Measurements from ENCODE around the gene AUTS2. TPM values are rescaled to one million over a fixed set of nuclear protein-coding genes. Genes with fewer than 3 reads are reported as not detected.

Gene AUTS2
- total and polyA plus RNA-seq, 7 experiments from 2014 or later, result 0.40 to 31.7 (median 4.2) TPM

DNA sequence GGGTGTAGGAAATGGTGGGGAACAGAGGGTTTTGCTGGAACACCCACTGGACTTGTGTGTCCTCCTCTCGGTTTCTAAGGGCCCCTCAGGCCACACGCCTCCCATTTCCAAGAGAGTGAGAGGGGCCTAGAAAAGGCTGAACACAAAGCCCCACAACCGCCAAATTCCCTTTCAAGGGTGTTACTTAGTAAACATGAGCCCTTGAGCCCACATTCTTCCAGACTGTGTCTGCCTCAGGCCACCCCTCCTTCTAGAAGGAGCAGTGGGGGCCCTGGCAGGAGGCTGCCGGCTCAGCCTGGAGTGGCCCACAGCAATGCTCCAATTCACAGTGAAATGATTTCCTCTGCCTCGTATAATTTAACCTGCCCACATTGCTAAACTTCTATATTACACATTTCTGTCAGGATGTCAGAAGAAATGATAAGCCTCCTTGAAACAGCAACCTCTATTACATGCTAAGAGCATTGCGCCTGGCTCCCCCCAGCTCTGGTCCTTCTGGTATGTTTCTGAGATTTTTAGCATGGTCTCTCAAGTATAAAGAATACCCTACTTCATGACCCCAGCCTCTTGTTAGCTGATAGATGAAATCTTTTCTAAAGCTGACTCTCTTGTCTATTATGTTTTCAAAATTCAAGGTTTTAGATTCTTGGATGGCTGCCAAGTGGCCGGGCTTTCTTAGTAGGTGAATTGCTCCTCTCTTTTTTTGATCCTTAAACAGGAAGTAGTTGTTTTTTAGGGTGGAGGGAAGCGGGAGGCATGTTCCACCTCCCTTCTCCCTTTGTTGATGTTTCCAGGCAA, 859.8 kb downstream of the AUTS2 start:
- H3K27ac ChIP-seq (ENCODE audit: low read depth, low read length), result no peak overlapping the region
- no peaks in the 10 kb centered on the region for H3K27me3 ChIP-seq (ENCODE audit: control insufficient read depth in 2 of 2, insufficient read depth in 2 of 2, low read length in 2 of 2)
- no peaks in the 10 kb centered on the region for H3K27me3 Mint-ChIP-seq
- no peaks in the 10 kb centered on the region for H3K9me3 ChIP-seq (ENCODE audit: control insufficient read depth in 2 of 3, low read length in 3 of 3)
- CTCF ChIA-PET, result interaction anchor here (0.6 to 0.8 kb wide), 2 partner anchors 123 to 151 kb away, joined by 3 read pairs; no protein-coding TSS in a partner anchor
- H3K4me3 ChIP-seq (ENCODE audit: low read length), result no peak overlapping the region
- peaks cover 0 to 34% (median 16%) of the 10 kb centered on the region in 7 donors for H3K4me1 Mint-ChIP-seq
- peak overlapping the region in 6 of 9 donors; percentile 2 to 74 (median 14) for H3K27ac Mint-ChIP-seq
- ATAC-seq (no peak), DNase-seq (peak in 2 of 9 donors; percentile 2 to 14)
- peaks cover 0 to 2% (median 0%) of the 10 kb centered on the region in 11 donors for H3K9me3 Mint-ChIP-seq
- no peaks in the 10 kb centered on the region for H3K36me3 ChIP-seq (ENCODE audit: control insufficient read depth in 2 of 3, insufficient read depth in 3 of 3, low read length in 3 of 3)
- H3K36me3 Mint-ChIP-seq, result no peaks in the 10 kb centered on the region
- peaks cover 0 to 5% of the 10 kb centered on the region in 2 donors for H3K4me1 ChIP-seq (ENCODE audit: control insufficient read depth in 2 of 2, insufficient read depth in 2 of 2, low read length in 2 of 2)
- intact Hi-C loops (cut with micrococcal nuclease), result no loop called here
- POLR2A ChIA-PET, result no interaction called here
- H3K4me3 Mint-ChIP-seq, result peak overlapping the region in 2 of 10 donors; percentile 12 to 16

DNA sequence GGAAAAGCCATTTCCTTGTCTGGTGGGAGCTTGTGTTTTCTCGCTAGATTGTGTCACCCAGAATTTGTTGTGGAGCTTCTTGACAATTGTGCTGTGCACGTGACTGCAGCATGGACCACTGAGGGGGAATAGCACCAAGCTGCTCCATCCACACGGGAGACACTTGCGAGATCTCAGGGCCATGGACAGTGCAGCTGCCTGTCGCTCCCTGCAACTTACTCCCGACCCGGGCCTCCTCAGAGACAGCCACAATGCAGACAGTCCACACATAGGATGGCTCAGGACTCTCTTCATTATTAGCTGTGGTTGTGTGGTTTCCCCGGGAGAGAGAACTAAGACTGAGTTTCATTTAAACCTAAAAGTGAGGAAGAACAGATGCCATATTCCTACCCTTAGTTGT, 860.5 kb downstream of the AUTS2 start:
- H3K4me1 ChIP-seq (ENCODE audit: control insufficient read depth in 2 of 2, insufficient read depth in 2 of 2, low read length in 2 of 2), result peaks cover 0 to 5% of the 10 kb centered on the region in 2 donors
- ATAC-seq, result peak; percentile 13
- peaks cover 0 to 2% (median 0%) of the 10 kb centered on the region in 11 donors for H3K9me3 Mint-ChIP-seq
- H3K27ac Mint-ChIP-seq, result peak overlapping the region in 3 of 9 donors; percentile 2 to 32 (median 20)
- H3K36me3 ChIP-seq (ENCODE audit: control insufficient read depth in 2 of 3, insufficient read depth in 3 of 3, low read length in 3 of 3), result no peaks in the 10 kb centered on the region
- H3K9me3 ChIP-seq (ENCODE audit: control insufficient read depth in 2 of 3, low read length in 3 of 3), result no peaks in the 10 kb centered on the region
- intact Hi-C loops (cut with micrococcal nuclease), result no loop called here
- no peaks in the 10 kb centered on the region for H3K27me3 Mint-ChIP-seq
- no peaks in the 10 kb centered on the region for H3K36me3 Mint-ChIP-seq
- ChIA-PET CTCF (interaction anchor here (0.6 to 0.8 kb wide), 2 partner anchors 123 to 151 kb away, joined by 3 read pairs; no protein-coding TSS in a partner anchor), POLR2A (no interaction called here)
- H3K4me1 Mint-ChIP-seq, result peaks cover 0 to 34% (median 16%) of the 10 kb centered on the region in 7 donors
- H3K27me3 ChIP-seq (ENCODE audit: control insufficient read depth in 2 of 2, insufficient read depth in 2 of 2, low read length in 2 of 2), result no peaks in the 10 kb centered on the region
- peak overlapping the region in 2 of 10 donors; percentile 12 to 16 for H3K4me3 Mint-ChIP-seq
- H3K4me3 ChIP-seq (ENCODE audit: low read length), result no peak overlapping the region
- no peak overlapping the region for H3K27ac ChIP-seq (ENCODE audit: low read depth, low read length)
- DNase-seq, result no peak

DNA sequence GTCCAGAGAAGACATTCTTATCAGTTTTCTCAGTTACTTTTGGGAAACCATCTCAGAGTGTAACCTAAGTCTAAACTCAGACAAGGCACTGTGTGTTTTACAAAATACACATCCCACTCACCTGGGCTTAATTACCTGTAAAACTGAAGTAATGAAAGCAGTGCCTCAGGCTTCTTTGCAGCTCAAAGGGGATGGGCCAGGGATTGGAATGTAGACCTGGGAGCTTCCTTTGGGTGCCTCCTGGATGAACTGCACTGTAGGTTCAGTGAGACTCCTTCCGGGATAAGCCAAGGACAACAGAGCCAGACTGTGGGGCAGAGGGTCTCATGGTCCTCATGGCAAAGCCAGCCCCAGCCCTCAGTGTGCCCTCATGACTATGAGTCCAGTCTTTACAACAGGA, 861.3 kb downstream of the AUTS2 start:
- intact Hi-C loops (cut with micrococcal nuclease), result no loop called here
- H3K4me1 ChIP-seq (ENCODE audit: control insufficient read depth in 2 of 2, insufficient read depth in 2 of 2, low read length in 2 of 2), result peaks cover 0 to 5% of the 10 kb centered on the region in 2 donors
- CTCF ChIA-PET, result no interaction called here
- H3K36me3 ChIP-seq (ENCODE audit: control insufficient read depth in 2 of 3, insufficient read depth in 3 of 3, low read length in 3 of 3), result no peaks in the 10 kb centered on the region
- Mint-ChIP-seq H3K27me3 (no peaks in the 10 kb centered on the region), H3K36me3 (no peaks in the 10 kb centered on the region), H3K27ac (no peak overlapping the region), H3K4me3 (no peak overlapping the region), H3K9me3 (peaks cover 0 to 2% (median 0%) of the 10 kb centered on the region in 11 donors), H3K4me1 (peaks cover 0 to 34% (median 16%) of the 10 kb centered on the region in 7 donors)
- no peak overlapping the region for H3K4me3 ChIP-seq (ENCODE audit: low read length)
- POLR2A ChIA-PET, result no interaction called here
- no peaks in the 10 kb centered on the region for H3K27me3 ChIP-seq (ENCODE audit: control insufficient read depth in 2 of 2, insufficient read depth in 2 of 2, low read length in 2 of 2)
- no peak for ATAC-seq
- H3K27ac ChIP-seq (ENCODE audit: low read depth, low read length), result no peak overlapping the region
- no peaks in the 10 kb centered on the region for H3K9me3 ChIP-seq (ENCODE audit: control insufficient read depth in 2 of 3, low read length in 3 of 3)
- DNase-seq, result no peak

DNA sequence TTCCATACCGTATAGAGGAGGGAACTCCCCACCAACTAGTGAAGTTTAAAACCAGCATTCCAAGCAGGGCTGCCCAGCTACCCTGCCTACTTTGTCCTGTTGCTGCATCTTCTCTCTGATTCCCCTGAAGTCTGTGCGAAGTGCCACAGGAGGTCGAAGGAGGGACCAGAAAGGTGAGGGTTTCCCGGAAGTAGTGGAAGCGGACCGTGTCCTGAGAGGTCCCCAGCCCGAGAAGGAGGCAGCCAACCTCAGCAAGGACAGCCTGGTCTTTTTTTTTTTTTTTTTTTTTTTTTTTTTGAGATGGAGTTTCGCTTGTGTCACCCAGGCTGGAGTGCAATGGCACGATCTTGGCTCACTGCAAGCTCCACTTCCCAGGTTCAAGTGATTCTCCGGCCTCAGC, 861.8 kb downstream of the AUTS2 start:
- H3K4me1 Mint-ChIP-seq, result peaks cover 0 to 32% (median 16%) of the 10 kb centered on the region in 7 donors
- H3K27me3 ChIP-seq (ENCODE audit: control insufficient read depth in 2 of 2, insufficient read depth in 2 of 2, low read length in 2 of 2), result no peaks in the 10 kb centered on the region
- no peaks in the 10 kb centered on the region for H3K9me3 ChIP-seq (ENCODE audit: control insufficient read depth in 2 of 3, low read length in 3 of 3)
- no peak overlapping the region for H3K27ac ChIP-seq (ENCODE audit: low read depth, low read length)
- H3K27ac Mint-ChIP-seq, result no peak overlapping the region
- ChIA-PET CTCF (no interaction called here), POLR2A (no interaction called here)
- no peak overlapping the region for H3K4me3 ChIP-seq (ENCODE audit: low read length)
- H3K4me3 Mint-ChIP-seq, result no peak overlapping the region
- H3K9me3 Mint-ChIP-seq, result peaks cover 0 to 2% (median 0%) of the 10 kb centered on the region in 11 donors
- ATAC-seq, result no peak
- intact Hi-C loops (cut with micrococcal nuclease), result no loop called here
- no peak for DNase-seq
- H3K36me3 Mint-ChIP-seq, result no peaks in the 10 kb centered on the region
- H3K27me3 Mint-ChIP-seq, result no peaks in the 10 kb centered on the region
- no peaks in the 10 kb centered on the region for H3K36me3 ChIP-seq (ENCODE audit: control insufficient read depth in 2 of 3, insufficient read depth in 3 of 3, low read length in 3 of 3)
- peaks cover 0 to 5% of the 10 kb centered on the region in 2 donors for H3K4me1 ChIP-seq (ENCODE audit: control insufficient read depth in 2 of 2, insufficient read depth in 2 of 2, low read length in 2 of 2)

DNA sequence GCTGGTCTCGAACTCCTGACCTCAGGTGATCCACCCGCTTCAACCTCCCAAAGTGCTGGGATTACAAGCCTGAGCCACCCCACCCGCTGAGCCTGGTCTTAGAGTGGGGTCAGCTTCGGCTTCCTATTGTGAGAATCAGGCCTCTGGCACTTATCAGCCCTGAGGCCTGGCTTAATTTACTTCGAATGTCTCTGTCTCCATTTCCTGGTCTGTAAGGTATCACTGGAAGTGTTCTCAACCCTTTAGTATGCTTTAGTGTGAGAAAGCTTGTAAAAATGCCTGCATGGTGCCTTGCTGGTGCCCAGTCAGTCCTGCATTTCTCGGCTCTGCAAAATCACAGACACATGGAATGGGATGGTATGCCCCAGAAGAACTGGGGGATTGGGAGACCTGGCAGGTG, 862.3 kb downstream of the AUTS2 start:
- Mint-ChIP-seq H3K27ac (no peak overlapping the region), H3K27me3 (no peaks in the 10 kb centered on the region), H3K9me3 (peaks cover 0 to 2% (median 0%) of the 10 kb centered on the region in 11 donors), H3K36me3 (no peaks in the 10 kb centered on the region), H3K4me1 (peaks cover 0 to 29% (median 16%) of the 10 kb centered on the region in 7 donors), H3K4me3 (no peak overlapping the region)
- no peak for DNase-seq
- intact Hi-C loops (cut with micrococcal nuclease), result no loop called here
- Histone ChIP-seq H3K27ac (ENCODE audit: low read depth, low read length) (no peak overlapping the region), H3K27me3 (ENCODE audit: control insufficient read depth in 2 of 2, insufficient read depth in 2 of 2, low read length in 2 of 2) (no peaks in the 10 kb centered on the region), H3K4me1 (ENCODE audit: control insufficient read depth in 2 of 2, insufficient read depth in 2 of 2, low read length in 2 of 2) (peaks cover 0 to 5% of the 10 kb centered on the region in 2 donors), H3K9me3 (ENCODE audit: control insufficient read depth in 2 of 3, low read length in 3 of 3) (no peaks in the 10 kb centered on the region), H3K4me3 (ENCODE audit: low read length) (no peak overlapping the region), H3K36me3 (ENCODE audit: control insufficient read depth in 2 of 3, insufficient read depth in 3 of 3, low read length in 3 of 3) (no peaks in the 10 kb centered on the region)
- ChIA-PET POLR2A (no interaction called here), CTCF (no interaction called here)
- ATAC-seq, result no peak

DNA sequence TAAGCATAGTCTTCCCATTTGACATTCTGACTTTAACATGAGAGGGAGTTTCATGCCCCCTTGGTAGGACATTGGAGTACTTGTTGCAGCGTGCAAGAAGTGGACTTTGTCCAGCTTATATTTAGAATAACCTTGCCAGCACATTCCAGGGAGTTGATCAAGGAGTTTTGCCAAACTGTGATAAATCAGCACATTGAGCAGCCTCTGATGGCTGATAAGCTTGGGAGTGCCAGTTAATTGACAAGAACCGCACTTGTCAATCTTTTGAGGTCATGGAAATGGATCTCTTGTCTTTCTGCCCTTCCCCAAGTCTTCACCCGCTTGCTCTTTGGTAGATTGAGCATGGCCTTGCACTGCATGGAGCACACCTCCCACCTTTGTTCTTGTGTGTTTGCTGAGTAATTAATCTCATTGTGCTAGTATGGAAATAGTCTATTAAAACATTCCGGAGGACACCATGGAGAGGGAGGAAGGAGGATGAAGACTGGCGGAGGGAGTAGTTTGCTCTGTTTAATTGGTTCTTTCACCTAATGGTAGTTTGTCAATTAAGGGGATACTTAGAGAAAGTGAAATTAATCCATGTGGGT, 865.2 kb downstream of the AUTS2 start:
- H3K36me3 ChIP-seq (ENCODE audit: control insufficient read depth in 2 of 3, insufficient read depth in 3 of 3, low read length in 3 of 3), result no peaks in the 10 kb centered on the region
- Mint-ChIP-seq H3K27ac (no peak overlapping the region), H3K36me3 (no peaks in the 10 kb centered on the region), H3K27me3 (no peaks in the 10 kb centered on the region), H3K4me3 (no peak overlapping the region), H3K4me1 (peaks cover 0 to 12% (median 4%) of the 10 kb centered on the region in 7 donors), H3K9me3 (peaks cover 0 to 7% (median 0%) of the 10 kb centered on the region in 11 donors)
- no peak overlapping the region for H3K4me3 ChIP-seq (ENCODE audit: low read length)
- ATAC-seq (no peak), DNase-seq (no peak)
- H3K27ac ChIP-seq (ENCODE audit: low read depth, low read length), result no peak overlapping the region
- POLR2A ChIA-PET, result no interaction called here
- intact Hi-C loops (cut with micrococcal nuclease), result no loop called here
- no peaks in the 10 kb centered on the region for H3K27me3 ChIP-seq (ENCODE audit: control insufficient read depth in 2 of 2, insufficient read depth in 2 of 2, low read length in 2 of 2)
- CTCF ChIA-PET, result no interaction called here
- no peaks in the 10 kb centered on the region for H3K4me1 ChIP-seq (ENCODE audit: control insufficient read depth in 2 of 2, insufficient read depth in 2 of 2, low read length in 2 of 2)
- H3K9me3 ChIP-seq (ENCODE audit: control insufficient read depth in 2 of 3, low read length in 3 of 3), result no peaks in the 10 kb centered on the region

All from naive thymus-derived CD4-positive, alpha-beta T cell (primary cell).